ENCODE results near the gene SPOCK2.
"Not testable (repeated sequence)": the region's sequence is repeated elsewhere in the genome, so short reads cannot be mapped to it uniquely, and the experiment has no call there.

SPOCK2 gene

GRCh38 chr10:72087969-72088888 lies at the start of gene SPOCK2:
SPOCK2 (minus strand) TSS chr10:72088551; CDS start chr10:72088328, 223 bp downstream.
- Mint-ChIP-seq H3K27ac (peak within 1 kb of the TSS; percentile 96), H3K27me3 (no peaks in the 10 kb centered on the region), H3K9me3 (no peaks in the 10 kb centered on the region), H3K36me3 (peaks cover 2 to 11% of the 10 kb centered on the region in 2 donors), H3K4me1 (peaks cover 28 to 49% of the 10 kb centered on the region in 2 donors), H3K4me3 (peak within 1 kb of the TSS; percentile 89 to 99)
- ATAC-seq (replicated peaks) (peak; percentile 71 to 73), DNase-seq (peak; percentile 33)

GRCh38 chr10:72137583-72137982 lies 49.2 kb upstream of the SPOCK2 start:
- Mint-ChIP-seq H3K27ac (no peak overlapping the region), H3K36me3 (peaks cover 18 to 31% of the 10 kb centered on the region in 2 donors), H3K4me1 (peaks cover 22 to 35% of the 10 kb centered on the region in 2 donors), H3K27me3 (no peaks in the 10 kb centered on the region), H3K4me3 (no peak overlapping the region), H3K9me3 (peaks cover 0 to 3% of the 10 kb centered on the region in 2 donors)
- DNase-seq (no peak), ATAC-seq (replicated peaks) (no peak)

GRCh38 chr10:72136225-72136624 lies 47.9 kb upstream of the SPOCK2 start:
- ATAC-seq (replicated peaks); H3K4me3 Mint-ChIP-seq; H3K27ac Mint-ChIP-seq; H3K9me3 Mint-ChIP-seq; DNase-seq; H3K27me3 Mint-ChIP-seq: not testable (repeated sequence)
- peaks cover 22 to 41% of the 10 kb centered on the region in 2 donors for H3K36me3 Mint-ChIP-seq
- peaks cover 25 to 35% of the 10 kb centered on the region in 2 donors for H3K4me1 Mint-ChIP-seq

GRCh38 chr10:72134785-72135767 lies 46.7 kb upstream of the SPOCK2 start:
- peaks cover 0 to 3% of the 10 kb centered on the region in 2 donors for H3K9me3 Mint-ChIP-seq
- peak overlapping the region; percentile 83 for H3K27ac Mint-ChIP-seq
- peak; percentile 16 for DNase-seq
- peaks cover 25 to 35% of the 10 kb centered on the region in 2 donors for H3K4me1 Mint-ChIP-seq
- no peaks in the 10 kb centered on the region for H3K27me3 Mint-ChIP-seq
- peak overlapping the region in 1 of 2 donors; percentile 2 for H3K4me3 Mint-ChIP-seq
- H3K36me3 Mint-ChIP-seq: peaks cover 22 to 46% of the 10 kb centered on the region in 2 donors
- ATAC-seq (replicated peaks): peak; percentile 64 to 69

GRCh38 chr10:72133517-72133916 lies 45.2 kb upstream of the SPOCK2 start:
- Mint-ChIP-seq H3K27ac (peak overlapping the region; percentile 6), H3K9me3 (peaks cover 0 to 3% of the 10 kb centered on the region in 2 donors), H3K27me3 (no peaks in the 10 kb centered on the region), H3K4me1 (peaks cover 27 to 35% of the 10 kb centered on the region in 2 donors), H3K36me3 (peaks cover 29 to 49% of the 10 kb centered on the region in 2 donors), H3K4me3 (no peak overlapping the region)
- ATAC-seq (replicated peaks): peak; percentile 92 to 93
- peak; percentile 13 for DNase-seq

GRCh38 chr10:72132854-72133253 lies 44.5 kb upstream of the SPOCK2 start:
- H3K36me3 Mint-ChIP-seq: peaks cover 26 to 48% of the 10 kb centered on the region in 2 donors
- DNase-seq: no peak
- peak overlapping the region; percentile 6 for H3K27ac Mint-ChIP-seq
- ATAC-seq (replicated peaks): no peak
- H3K9me3 Mint-ChIP-seq: peaks cover 0 to 3% of the 10 kb centered on the region in 2 donors
- H3K4me3 Mint-ChIP-seq: no peak overlapping the region
- no peaks in the 10 kb centered on the region for H3K27me3 Mint-ChIP-seq
- H3K4me1 Mint-ChIP-seq: peaks cover 27 to 35% of the 10 kb centered on the region in 2 donors

GRCh38 chr10:72127571-72127970 lies 39.2 kb upstream of the SPOCK2 start:
- Mint-ChIP-seq H3K36me3 (peaks cover 22 to 44% of the 10 kb centered on the region in 2 donors), H3K27me3 (no peaks in the 10 kb centered on the region), H3K27ac (no peak overlapping the region), H3K4me3 (no peak overlapping the region), H3K9me3 (no peaks in the 10 kb centered on the region), H3K4me1 (peaks cover 11 to 12% of the 10 kb centered on the region in 2 donors)
- DNase-seq (no peak), ATAC-seq (replicated peaks) (no peak)

- H3K4me1 Mint-ChIP-seq: peaks cover 9 to 12% of the 10 kb centered on the region in 2 donors
- no peaks in the 10 kb centered on the region for H3K27me3 Mint-ChIP-seq
- ATAC-seq (replicated peaks): no peak
Measured at GRCh38 chr10:72126872-72127232, 38.5 kb upstream of the SPOCK2 start.

GRCh38 chr10:72126184-72126871 lies 38.0 kb upstream of the SPOCK2 start:
- H3K36me3 Mint-ChIP-seq: peaks cover 25 to 45% of the 10 kb centered on the region in 2 donors
- DNase-seq: no peak
- H3K4me1 Mint-ChIP-seq: peaks cover 9 to 12% of the 10 kb centered on the region in 2 donors
- no peak for ATAC-seq (replicated peaks)
- H3K27me3 Mint-ChIP-seq: no peaks in the 10 kb centered on the region
- no peaks in the 10 kb centered on the region for H3K9me3 Mint-ChIP-seq
- no peak overlapping the region for H3K4me3 Mint-ChIP-seq
- H3K27ac Mint-ChIP-seq: no peak overlapping the region

More at GRCh38 chr10:72126872-72127232, 38.5 kb upstream of the SPOCK2 start:
- no peak overlapping the region for H3K27ac Mint-ChIP-seq
- H3K4me3 Mint-ChIP-seq: no peak overlapping the region
- DNase-seq: no peak
- peaks cover 22 to 41% of the 10 kb centered on the region in 2 donors for H3K36me3 Mint-ChIP-seq
- H3K9me3 Mint-ChIP-seq: no peaks in the 10 kb centered on the region

GRCh38 chr10:72124989-72125388 lies 36.6 kb upstream of the SPOCK2 start:
- Mint-ChIP-seq H3K9me3 (no peaks in the 10 kb centered on the region), H3K4me1 (peaks cover 8 to 12% of the 10 kb centered on the region in 2 donors), H3K27me3 (no peaks in the 10 kb centered on the region), H3K4me3 (no peak overlapping the region), H3K27ac (no peak overlapping the region), H3K36me3 (peaks cover 30 to 47% of the 10 kb centered on the region in 2 donors)
- ATAC-seq (replicated peaks): no peak
- DNase-seq: no peak

- DNase-seq (no peak), ATAC-seq (replicated peaks) (no peak)
- no peaks in the 10 kb centered on the region for H3K27me3 Mint-ChIP-seq
- no peak overlapping the region for H3K27ac Mint-ChIP-seq
- H3K4me1 Mint-ChIP-seq: peaks cover 7 to 12% of the 10 kb centered on the region in 2 donors
- H3K4me3 Mint-ChIP-seq: no peak overlapping the region
- peaks cover 29 to 50% of the 10 kb centered on the region in 2 donors for H3K36me3 Mint-ChIP-seq
- no peaks in the 10 kb centered on the region for H3K9me3 Mint-ChIP-seq
Measured at GRCh38 chr10:72124381-72124780, 36.0 kb upstream of the SPOCK2 start.

- Mint-ChIP-seq H3K27me3 (no peaks in the 10 kb centered on the region), H3K27ac (no peak overlapping the region), H3K9me3 (no peaks in the 10 kb centered on the region), H3K4me3 (no peak overlapping the region), H3K4me1 (peaks cover 7 to 12% of the 10 kb centered on the region in 2 donors), H3K36me3 (peaks cover 30 to 51% of the 10 kb centered on the region in 2 donors)
- no peak for ATAC-seq (replicated peaks)
- DNase-seq: no peak
Measured at GRCh38 chr10:72123616-72124015, 35.3 kb upstream of the SPOCK2 start.

GRCh38 chr10:72122221-72122620 lies 33.9 kb upstream of the SPOCK2 start:
- peaks cover 36 to 55% of the 10 kb centered on the region in 2 donors for H3K36me3 Mint-ChIP-seq
- H3K4me1 Mint-ChIP-seq: peaks cover 7 to 12% of the 10 kb centered on the region in 2 donors
- H3K4me3 Mint-ChIP-seq: no peak overlapping the region
- no peaks in the 10 kb centered on the region for H3K27me3 Mint-ChIP-seq
- DNase-seq (no peak), ATAC-seq (replicated peaks) (no peak)
- peaks cover 0 to 2% of the 10 kb centered on the region in 2 donors for H3K9me3 Mint-ChIP-seq
- H3K27ac Mint-ChIP-seq: no peak overlapping the region

Measured in stimulated activated naive B cell treated with anti-CD40 and anti-IgM and Interleukin-4, amounts not matched to agents 10 μg/mL and 1 μg/mL and 100 μg/mL, for 72 hours (primary cell).